Uterus (tissue), 4 donors: ENCODE data around the gene CACHD1. TPM values are rescaled to one million over a fixed set of nuclear protein-coding genes. Genes with fewer than 3 reads are reported as not detected.

ENCODE experiments used
- DNase-seq, 2 donors: peaks; one replicate each; pipeline ENCODE4 v3.0.0-alpha.2; 2019 to 2020
- H3K27ac ChIP-seq, 2 donors: fragments of 200-600 bp; sonication (generic); 1 replicate in 1 of 2; 2 replicates in 1 of 2; pipeline ENCODE4 v1.5.1; 2016 to 2018
- H3K27me3 ChIP-seq, 2 donors: fragments of 200-600 bp; sonication (generic); one replicate each; pipeline ENCODE4 v1.5.1; 2018 to 2019; ENCODE audit warnings: control low read depth in 1 of 2
- H3K36me3 ChIP-seq, 2 donors: fragments of 200-600 bp; sonication (generic); one replicate each; pipeline ENCODE4 v1.5.1; 2019; ENCODE audit warnings: control low read depth in 1 of 2
- H3K4me1 ChIP-seq, 2 donors: fragments of 200-600 bp; sonication (generic); one replicate each; pipeline ENCODE4 v1.5.1; 2018 to 2019; ENCODE audit warnings: control low read depth in 1 of 2
- H3K4me3 ChIP-seq, 2 donors: fragments of 200-600 bp; sonication (generic); 1 replicate in 1 of 2; 2 replicates in 1 of 2; pipeline ENCODE4 v1.5.1; 2018 to 2019; ENCODE audit warnings: mild to moderate bottlenecking in 1 of 2
- H3K9me3 ChIP-seq, 2 donors: fragments of 200-600 bp; sonication (generic); one replicate each; pipeline ENCODE4 v1.5.1; 2019; ENCODE audit warnings: control low read depth in 1 of 2
- POLR2A ChIP-seq, 2 donors: fragments of 450-650 bp; IDR thresholded peaks; one replicate each; pipeline ENCODE4 v1.6.1; 2016; ENCODE audit warnings: antibody characterized with exemption in 2 of 2, mild to moderate bottlenecking in 1 of 2, moderate library complexity in 1 of 2
- intact Hi-C: fragments of 100-400 bp; cut with DNase I; formaldehyde crosslinking; loops from one replicate; pipeline ENCODE4 v1.15.1; 2023; ENCODE audit warnings: low total_unique reads
- total RNA-seq, 4 donors: library from RNA; depleted of rRNA in 3 of 4; stranded (reverse); fragments of >200 nt in 3 of 4; gene quantifications; one replicate each; pipeline versions ENCODE4 v1.1.0 to v1.2.4, GENCODE V29; 2014 to 2023
- TF ChIP-seq, protein P1 (sequence below), 4 experiments: fragments of 200-600 bp in 2 of 4; fragments of 450-650 bp in 2 of 4; sonication (generic) in 2 of 4; IDR thresholded peaks; one replicate each; pipeline ENCODE4 v1.5.1; 2016 to 2019; ENCODE audit warnings: antibody characterized with exemption in 4 of 4, mild to moderate bottlenecking in 2 of 4, moderate library complexity in 1 of 4
- donor health status: DM: yes; HTN: yes; CAD: no.

The CACHD1 gene
- total RNA-seq, 4 donors from 2014 or later = 19.2 to 39.9 (median 28.8) TPM

DNA sequence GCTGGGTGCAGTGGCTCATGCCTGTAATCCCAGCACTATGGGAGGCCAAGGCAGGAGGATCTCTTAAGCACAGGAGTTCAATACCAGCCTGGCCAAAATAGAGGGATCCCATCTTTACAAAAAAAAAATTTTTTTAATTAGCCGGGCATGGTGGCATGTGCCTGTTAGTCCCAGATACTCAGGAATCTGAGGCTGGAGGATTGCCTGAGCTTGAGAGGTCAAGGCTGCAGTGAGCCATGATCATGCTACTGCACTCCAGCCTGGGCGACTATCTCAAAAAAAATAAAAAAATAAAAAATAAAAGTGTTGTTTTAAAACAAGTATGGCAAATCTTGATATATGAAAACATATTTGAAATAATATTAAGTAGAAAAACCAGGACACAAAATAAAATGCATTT is 44.4 kb upstream of the CACHD1 start:
- Histone ChIP-seq H3K4me3 (no peak overlapping the region), H3K36me3 (no peaks in the 10 kb centered on the region), H3K27me3 (no peaks in the 10 kb centered on the region), H3K27ac (no peak overlapping the region), H3K4me1 (no peaks in the 10 kb centered on the region), H3K9me3 (no peaks in the 10 kb centered on the region)
- no peak for DNase-seq
- intact Hi-C loops = no loop called here
- TF ChIP-seq POLR2A (IDR thresholded peaks at IDR 0.05) = no peak
- TF ChIP-seq, protein P1, sequence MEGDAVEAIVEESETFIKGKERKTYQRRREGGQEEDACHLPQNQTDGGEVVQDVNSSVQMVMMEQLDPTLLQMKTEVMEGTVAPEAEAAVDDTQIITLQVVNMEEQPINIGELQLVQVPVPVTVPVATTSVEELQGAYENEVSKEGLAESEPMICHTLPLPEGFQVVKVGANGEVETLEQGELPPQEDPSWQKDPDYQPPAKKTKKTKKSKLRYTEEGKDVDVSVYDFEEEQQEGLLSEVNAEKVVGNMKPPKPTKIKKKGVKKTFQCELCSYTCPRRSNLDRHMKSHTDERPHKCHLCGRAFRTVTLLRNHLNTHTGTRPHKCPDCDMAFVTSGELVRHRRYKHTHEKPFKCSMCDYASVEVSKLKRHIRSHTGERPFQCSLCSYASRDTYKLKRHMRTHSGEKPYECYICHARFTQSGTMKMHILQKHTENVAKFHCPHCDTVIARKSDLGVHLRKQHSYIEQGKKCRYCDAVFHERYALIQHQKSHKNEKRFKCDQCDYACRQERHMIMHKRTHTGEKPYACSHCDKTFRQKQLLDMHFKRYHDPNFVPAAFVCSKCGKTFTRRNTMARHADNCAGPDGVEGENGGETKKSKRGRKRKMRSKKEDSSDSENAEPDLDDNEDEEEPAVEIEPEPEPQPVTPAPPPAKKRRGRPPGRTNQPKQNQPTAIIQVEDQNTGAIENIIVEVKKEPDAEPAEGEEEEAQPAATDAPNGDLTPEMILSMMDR (IDR thresholded peaks at IDR 0.05) = no peak

DNA sequence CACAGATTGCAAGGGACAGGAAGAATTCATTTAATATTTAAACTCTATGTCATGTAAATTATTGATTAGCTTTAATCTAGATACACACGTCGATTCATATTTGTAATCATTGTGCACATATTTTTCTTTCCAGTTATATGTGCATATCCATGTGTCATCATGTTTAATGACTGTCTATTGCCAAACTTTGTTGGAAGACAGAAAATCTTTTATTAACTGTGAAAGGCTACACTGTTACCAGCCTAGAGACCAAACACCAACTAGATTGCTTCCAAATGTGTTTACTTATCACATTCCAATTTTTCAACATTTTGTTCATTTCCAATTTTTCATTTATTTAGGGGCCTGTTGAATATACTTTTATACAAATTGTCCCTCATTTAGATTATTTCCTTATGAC is 43.2 kb upstream of the CACHD1 start:
- intact Hi-C loops = no loop called here
- H3K4me3 ChIP-seq = no peak overlapping the region
- H3K27me3 ChIP-seq = no peaks in the 10 kb centered on the region
- DNase-seq = no peak
- no peaks in the 10 kb centered on the region for H3K9me3 ChIP-seq
- H3K27ac ChIP-seq = no peak overlapping the region
- no peaks in the 10 kb centered on the region for H3K4me1 ChIP-seq
- no peak for TF ChIP-seq POLR2A (IDR thresholded peaks at IDR 0.05)
- TF ChIP-seq, protein P1 (IDR thresholded peaks at IDR 0.05) = no peak
- H3K36me3 ChIP-seq = no peaks in the 10 kb centered on the region

DNA sequence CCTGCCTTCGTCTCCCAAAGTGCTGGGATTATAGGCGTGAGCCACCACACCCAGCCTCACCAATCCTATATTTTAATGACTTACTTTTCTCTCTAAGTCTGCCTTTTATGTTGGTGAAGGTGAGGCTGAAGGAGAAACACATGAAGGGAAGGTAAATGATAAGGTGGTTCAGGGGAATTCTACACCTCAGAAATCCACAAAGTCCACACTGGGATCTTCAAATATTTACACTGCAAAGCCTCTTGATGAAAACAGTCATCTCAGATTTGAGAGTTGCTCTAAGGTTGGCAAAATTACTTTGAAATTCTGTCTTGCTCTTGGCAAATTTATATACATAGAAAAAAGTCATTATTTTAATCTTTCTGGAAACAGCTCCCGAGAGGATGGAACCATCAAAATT is 42.0 kb upstream of the CACHD1 start:
- intact Hi-C loops = no loop called here
- Histone ChIP-seq H3K36me3 (no peaks in the 10 kb centered on the region), H3K9me3 (no peaks in the 10 kb centered on the region), H3K27me3 (no peaks in the 10 kb centered on the region), H3K4me1 (no peaks in the 10 kb centered on the region), H3K4me3 (no peak overlapping the region), H3K27ac (no peak overlapping the region)
- DNase-seq = no peak
- TF ChIP-seq, protein P1 (IDR thresholded peaks at IDR 0.05) = no peak
- TF ChIP-seq POLR2A (IDR thresholded peaks at IDR 0.05) = no peak

DNA sequence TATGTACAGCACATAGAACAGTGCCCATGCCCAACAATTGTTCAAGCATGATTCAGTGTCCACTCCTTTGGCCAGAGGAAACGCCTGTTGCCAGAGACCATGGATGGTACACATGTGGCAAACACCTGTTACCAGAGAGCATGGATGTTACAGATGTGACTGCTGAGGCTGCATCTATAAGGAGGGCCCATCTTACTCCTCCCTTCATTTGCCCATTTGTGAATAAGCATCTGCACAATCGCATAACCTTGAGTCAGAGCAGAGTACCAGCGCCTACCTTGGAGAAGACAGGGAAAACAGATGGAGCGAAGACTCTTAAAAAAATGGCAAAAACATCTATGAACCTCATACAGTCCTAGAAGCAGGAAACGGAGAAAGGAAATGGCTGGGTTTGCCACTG is 36.6 kb upstream of the CACHD1 start:
- no peak for DNase-seq
- TF ChIP-seq, protein P1 (IDR thresholded peaks at IDR 0.05) = no peak
- no peak for TF ChIP-seq POLR2A (IDR thresholded peaks at IDR 0.05)
- H3K36me3 ChIP-seq = no peaks in the 10 kb centered on the region
- no peaks in the 10 kb centered on the region for H3K9me3 ChIP-seq
- H3K4me1 ChIP-seq = no peaks in the 10 kb centered on the region
- H3K27me3 ChIP-seq = no peaks in the 10 kb centered on the region
- intact Hi-C loops = no loop called here
- no peak overlapping the region for H3K4me3 ChIP-seq
- H3K27ac ChIP-seq = no peak overlapping the region

DNA sequence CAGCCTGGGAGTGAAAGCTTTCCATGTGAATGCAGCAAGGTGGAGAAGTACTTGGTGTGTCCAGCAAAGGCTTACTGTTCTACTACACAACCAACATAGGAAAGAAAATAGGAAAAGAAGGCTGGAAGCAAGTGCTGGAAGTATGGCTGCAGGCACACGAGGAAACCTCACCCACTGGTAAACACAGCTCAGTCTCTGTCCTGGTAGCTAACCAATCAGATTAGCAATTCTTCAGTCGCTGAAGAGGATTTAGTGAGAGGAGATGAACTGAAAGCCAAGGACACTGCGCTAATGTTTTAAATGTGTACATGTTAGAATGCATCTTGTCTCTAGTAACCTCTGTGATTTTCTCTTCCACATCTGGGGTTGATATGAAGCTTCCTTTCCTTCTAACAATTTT is 36.2 kb upstream of the CACHD1 start:
- intact Hi-C loops = no loop called here
- Histone ChIP-seq H3K4me1 (no peaks in the 10 kb centered on the region), H3K36me3 (no peaks in the 10 kb centered on the region), H3K27me3 (no peaks in the 10 kb centered on the region), H3K4me3 (no peak overlapping the region), H3K9me3 (no peaks in the 10 kb centered on the region), H3K27ac (no peak overlapping the region)
- no peak for TF ChIP-seq POLR2A (IDR thresholded peaks at IDR 0.05)
- TF ChIP-seq, protein P1 (IDR thresholded peaks at IDR 0.05) = no peak
- no peak for DNase-seq
